K562 (cell line): ENCODE data around the gene MAPRE2. TPM values are rescaled to one million over a fixed set of nuclear protein-coding genes. Genes with fewer than 3 reads are reported as not detected.

Source experiments
- ARHGAP35 ChIP-seq: fragments of 450-650 bp; IDR thresholded peaks from 2 replicates; pipeline ENCODE4 v1.6.1; 2018; ENCODE audit not compliant: partially characterized antibody
- FOSL1 ChIP-seq: fragments of 200-800 bp; sonication (Bioruptor generic); conservative IDR thresholded peaks from 2 replicates; pipeline ENCODE4 v1.6.1; 2016; ENCODE audit warnings: missing genetic modification characterization, missing compliant biosample characterization
- HDAC6 ChIP-seq: IDR thresholded peaks from 2 replicates; pipeline ENCODE4 v1.6.1; 2012; ENCODE audit warnings: low read depth, mild to moderate bottlenecking, control low read depth, inconsistent platforms, low read length, moderate library complexity
- MCM5 ChIP-seq: fragments of 450-650 bp; IDR thresholded peaks from 2 replicates; pipeline ENCODE4 v1.6.1; 2016; ENCODE audit warnings: low read depth
- SAFB2 ChIP-seq: fragments of 200-400 bp; formaldehyde crosslinking; IDR thresholded peaks from 2 replicates; pipeline ENCODE4 v1.6.1; 2018; ENCODE audit warnings: borderline replicate concordance, low read length, low read depth, moderate library complexity; ENCODE audit not compliant: severe bottlenecking
- TAF7 ChIP-seq: fragments of 450-650 bp; IDR thresholded peaks from 2 replicates; pipeline ENCODE4 v1.6.1; 2016; ENCODE audit warnings: missing genetic modification characterization, missing compliant biosample characterization
- TBP ChIP-seq: optimal IDR thresholded peaks from 2 replicates; pipeline ENCODE3; 2011; ENCODE audit warnings: low read depth, low read length, improper control_type of control experiment
- TCFL5 ChIP-seq: fragments of 250-450 bp; sonication (Bioruptor Pico); conservative IDR thresholded peaks from 2 replicates; pipeline ENCODE4 v1.6.1; 2021; ENCODE audit warnings: mild to moderate bottlenecking, moderate library complexity, matching md5 sums
- ZNF197 ChIP-seq: fragments of 200-800 bp; sonication (Bioruptor generic); IDR thresholded peaks from 2 replicates; pipeline ENCODE4 v1.6.1; 2016; ENCODE audit warnings: low read depth, missing genetic modification characterization, missing compliant biosample characterization
- ZNF263 ChIP-seq: sonication (generic); formaldehyde crosslinking; IDR thresholded peaks from 2 replicates; pipeline ENCODE4 v1.8.0; 2022; ENCODE audit warnings: mild to moderate bottlenecking, missing genetic modification reagents, borderline replicate concordance
- ZNF3 ChIP-seq: fragments of 250-450 bp; sonication (Bioruptor Pico); IDR thresholded peaks from 2 replicates; pipeline ENCODE4 v1.5.0; 2021; ENCODE audit warnings: mild to moderate bottlenecking, moderate library complexity
- polyA plus RNA-seq, 8 experiments: library from polyadenylated mRNA; depleted of rRNA in 4 of 8; stranded (reverse) in 5 of 8; unstranded in 3 of 8; fragments of >200 nt; fragmentation: Nextera tagmentation in 2 of 8; fragmentation: Illumina TruSeq in 1 of 8; extraction: Ambion mirVana in 2 of 8; extraction: Trizol in 1 of 8; gene quantifications; 2 replicates each; pipeline versions ENCODE4 v1.2.1 to v1.2.3, GENCODE V29; 2011 to 2014; ENCODE audit warnings: inconsistent platforms in 1 of 8, missing spikeins in 1 of 8
- total RNA-seq, 7 experiments: library from RNA; depleted of rRNA in 6 of 7; stranded (reverse); fragments of >200 nt in 6 of 7; fragmentation: Illumina TruSeq in 2 of 7; extraction: Trizol in 2 of 7; gene quantifications; 2 replicates each; pipeline versions ENCODE4 v1.2.1 to v1.2.3, GENCODE V29; 2011 to 2021; ENCODE audit warnings: low replicate concordance in 1 of 7
- TF ChIP-seq, protein P1 (sequence below): fragments of 450-650 bp; conservative IDR thresholded peaks from 2 replicates; pipeline ENCODE4 v1.6.1; 2016; ENCODE audit warnings: missing genetic modification characterization, low read depth, mild to moderate bottlenecking, control low read depth, missing compliant biosample characterization
- TF ChIP-seq, protein P2 (sequence below), 3 experiments: IDR thresholded peaks in 2 of 3; conservative IDR thresholded peaks in 1 of 3; 2 replicates each; pipeline ENCODE4 v1.5.1; 2011 to 2012; ENCODE audit warnings: low read length in 3 of 3, mild to moderate bottlenecking in 3 of 3, control low read depth in 2 of 3, improper control_type of control experiment in 1 of 3, inconsistent platforms in 1 of 3, low read depth in 1 of 3, mixed read lengths in 1 of 3, moderate library complexity in 1 of 3; ENCODE audit not compliant: insufficient read depth in 2 of 3
- TF ChIP-seq, protein P3 (sequence below): sonication (generic); formaldehyde crosslinking; IDR thresholded peaks from 2 replicates; pipeline ENCODE4 v1.8.0; 2023; ENCODE audit warnings: mild to moderate bottlenecking, missing genetic modification reagents
- TF ChIP-seq, protein P4 (sequence below): fragments of 450-650 bp; formaldehyde crosslinking; IDR thresholded peaks from 2 replicates; pipeline ENCODE4 v1.4.0; 2020; ENCODE audit warnings: mild to moderate bottlenecking, mixed read lengths

Gene MAPRE2
- total and polyA plus RNA-seq, 9 of the 15 experiments (the other 6 are each of a cell fraction or from before 2014, with no cell fraction given), result 32.3 to 70.7 (median 40.7) TPM

DNA sequence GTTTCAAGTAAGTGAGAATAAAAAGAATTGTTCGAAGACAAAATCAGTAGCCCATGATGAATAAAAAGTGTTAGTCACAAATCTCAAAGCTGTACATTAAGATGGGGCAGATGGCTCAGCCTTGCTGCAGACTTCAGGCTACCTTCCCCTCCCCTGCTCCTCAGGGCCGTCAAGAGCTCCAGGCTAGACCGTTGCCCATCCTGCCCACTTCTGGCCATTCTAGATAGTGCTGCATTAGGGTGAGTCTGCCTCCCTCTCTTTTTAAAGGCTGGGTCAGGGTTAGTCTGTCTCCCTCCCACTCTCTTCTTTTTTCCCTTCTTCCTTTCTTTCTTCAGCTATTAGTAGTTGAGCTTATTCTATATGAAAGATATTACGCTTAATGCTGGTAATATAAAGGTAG lies 86.0 kb downstream of the MAPRE2 start (continued):
- TF ChIP-seq FOSL1 (tag), result no peak
- no peak for TF ChIP-seq TAF7 (tag)
- TF ChIP-seq, protein P1, sequence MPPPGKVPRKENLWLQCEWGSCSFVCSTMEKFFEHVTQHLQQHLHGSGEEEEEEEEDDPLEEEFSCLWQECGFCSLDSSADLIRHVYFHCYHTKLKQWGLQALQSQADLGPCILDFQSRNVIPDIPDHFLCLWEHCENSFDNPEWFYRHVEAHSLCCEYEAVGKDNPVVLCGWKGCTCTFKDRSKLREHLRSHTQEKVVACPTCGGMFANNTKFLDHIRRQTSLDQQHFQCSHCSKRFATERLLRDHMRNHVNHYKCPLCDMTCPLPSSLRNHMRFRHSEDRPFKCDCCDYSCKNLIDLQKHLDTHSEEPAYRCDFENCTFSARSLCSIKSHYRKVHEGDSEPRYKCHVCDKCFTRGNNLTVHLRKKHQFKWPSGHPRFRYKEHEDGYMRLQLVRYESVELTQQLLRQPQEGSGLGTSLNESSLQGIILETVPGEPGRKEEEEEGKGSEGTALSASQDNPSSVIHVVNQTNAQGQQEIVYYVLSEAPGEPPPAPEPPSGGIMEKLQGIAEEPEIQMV, result no peak
- no peak for TF ChIP-seq TBP
- no peak for TF ChIP-seq ARHGAP35
- TF ChIP-seq ZNF197 (CRISPR knock-in tag), result no peak
- TF ChIP-seq SAFB2, result no peak
- no peak for TF ChIP-seq ZNF3 (CRISPR knock-in tag)
- TF ChIP-seq TCFL5 (CRISPR knock-in tag), result no peak
- TF ChIP-seq, protein P2, sequence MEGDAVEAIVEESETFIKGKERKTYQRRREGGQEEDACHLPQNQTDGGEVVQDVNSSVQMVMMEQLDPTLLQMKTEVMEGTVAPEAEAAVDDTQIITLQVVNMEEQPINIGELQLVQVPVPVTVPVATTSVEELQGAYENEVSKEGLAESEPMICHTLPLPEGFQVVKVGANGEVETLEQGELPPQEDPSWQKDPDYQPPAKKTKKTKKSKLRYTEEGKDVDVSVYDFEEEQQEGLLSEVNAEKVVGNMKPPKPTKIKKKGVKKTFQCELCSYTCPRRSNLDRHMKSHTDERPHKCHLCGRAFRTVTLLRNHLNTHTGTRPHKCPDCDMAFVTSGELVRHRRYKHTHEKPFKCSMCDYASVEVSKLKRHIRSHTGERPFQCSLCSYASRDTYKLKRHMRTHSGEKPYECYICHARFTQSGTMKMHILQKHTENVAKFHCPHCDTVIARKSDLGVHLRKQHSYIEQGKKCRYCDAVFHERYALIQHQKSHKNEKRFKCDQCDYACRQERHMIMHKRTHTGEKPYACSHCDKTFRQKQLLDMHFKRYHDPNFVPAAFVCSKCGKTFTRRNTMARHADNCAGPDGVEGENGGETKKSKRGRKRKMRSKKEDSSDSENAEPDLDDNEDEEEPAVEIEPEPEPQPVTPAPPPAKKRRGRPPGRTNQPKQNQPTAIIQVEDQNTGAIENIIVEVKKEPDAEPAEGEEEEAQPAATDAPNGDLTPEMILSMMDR (IDR thresholded peaks at IDR 0.05 in 2 of 3, conservative IDR thresholded peaks at IDR 0.05 in 1 of 3; ENCODE audit: insufficient read depth in 2 of 3, low read depth in 1 of 3, low read length in 3 of 3), result peak; percentile 61 to 67 (median 63)
- TF ChIP-seq ZNF263, result no peak
- TF ChIP-seq, protein P3, sequence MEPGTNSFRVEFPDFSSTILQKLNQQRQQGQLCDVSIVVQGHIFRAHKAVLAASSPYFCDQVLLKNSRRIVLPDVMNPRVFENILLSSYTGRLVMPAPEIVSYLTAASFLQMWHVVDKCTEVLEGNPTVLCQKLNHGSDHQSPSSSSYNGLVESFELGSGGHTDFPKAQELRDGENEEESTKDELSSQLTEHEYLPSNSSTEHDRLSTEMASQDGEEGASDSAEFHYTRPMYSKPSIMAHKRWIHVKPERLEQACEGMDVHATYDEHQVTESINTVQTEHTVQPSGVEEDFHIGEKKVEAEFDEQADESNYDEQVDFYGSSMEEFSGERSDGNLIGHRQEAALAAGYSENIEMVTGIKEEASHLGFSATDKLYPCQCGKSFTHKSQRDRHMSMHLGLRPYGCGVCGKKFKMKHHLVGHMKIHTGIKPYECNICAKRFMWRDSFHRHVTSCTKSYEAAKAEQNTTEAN (CRISPR knock-in tag), result no peak
- TF ChIP-seq MCM5, result no peak
- TF ChIP-seq, protein P4, sequence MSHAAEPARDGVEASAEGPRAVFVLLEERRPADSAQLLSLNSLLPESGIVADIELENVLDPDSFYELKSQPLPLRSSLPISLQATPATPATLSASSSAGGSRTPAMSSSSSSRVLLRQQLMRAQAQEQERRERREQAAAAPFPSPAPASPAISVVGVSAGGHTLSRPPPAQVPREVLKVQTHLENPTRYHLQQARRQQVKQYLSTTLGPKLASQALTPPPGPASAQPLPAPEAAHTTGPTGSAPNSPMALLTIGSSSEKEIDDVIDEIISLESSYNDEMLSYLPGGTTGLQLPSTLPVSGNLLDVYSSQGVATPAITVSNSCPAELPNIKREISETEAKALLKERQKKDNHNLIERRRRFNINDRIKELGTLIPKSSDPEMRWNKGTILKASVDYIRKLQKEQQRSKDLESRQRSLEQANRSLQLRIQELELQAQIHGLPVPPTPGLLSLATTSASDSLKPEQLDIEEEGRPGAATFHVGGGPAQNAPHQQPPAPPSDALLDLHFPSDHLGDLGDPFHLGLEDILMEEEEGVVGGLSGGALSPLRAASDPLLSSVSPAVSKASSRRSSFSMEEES (CRISPR knock-in tag), result no peak
- TF ChIP-seq HDAC6, result no peak
